Prostate gland (tissue), 2 donors: ENCODE measurements around the gene PIGN. TPM values are rescaled to one million over a fixed set of nuclear protein-coding genes. Genes with fewer than 3 reads are reported as not detected.

Source experiments
- DNase-seq: peaks from one replicate; pipeline ENCODE4 v3.0.0-alpha.2; 2019; ENCODE audit warnings: low spot score
- H3K27ac ChIP-seq, 2 donors: fragments of 200-600 bp; sonication (generic); 2 replicates each; pipeline ENCODE4 v1.5.1; 2017 to 2019
- H3K27me3 ChIP-seq: fragments of 200-600 bp; sonication (generic); replicated peaks from 2 replicates; pipeline ENCODE4 v1.5.1; 2019; ENCODE audit not compliant: insufficient read depth
- H3K36me3 ChIP-seq, 2 donors: fragments of 200-600 bp; sonication (generic); 1 replicate in 1 of 2; 2 replicates in 1 of 2; pipeline versions ENCODE4 v1.5.1 to v1.8.1; 2017 to 2019
- H3K4me1 ChIP-seq: fragments of 200-600 bp; sonication (generic); replicated peaks from 2 replicates; pipeline ENCODE4 v1.5.1; 2019
- H3K4me3 ChIP-seq, 2 donors: fragments of 200-600 bp; sonication (generic); 2 replicates each; pipeline ENCODE4 v1.5.1; 2017 to 2019
- H3K9me3 ChIP-seq: fragments of 200-600 bp; sonication (generic); 2 replicates; pipeline ENCODE4 v1.5.1; 2017
- CTCF ChIP-seq, 4 experiments: fragments of 200-600 bp in 2 of 4; fragments of 450-650 bp in 2 of 4; sonication (generic) in 2 of 4; IDR thresholded peaks; 1 replicate in 3 of 4; 2 replicates in 1 of 4; pipeline ENCODE4 v1.5.1; 2016 to 2019; ENCODE audit warnings: antibody characterized with exemption in 4 of 4, mild to moderate bottlenecking in 2 of 4, moderate library complexity in 2 of 4
- POLR2A ChIP-seq: fragments of 450-650 bp; IDR thresholded peaks from one replicate; pipeline ENCODE4 v1.6.1; 2016; ENCODE audit warnings: antibody characterized with exemption, mild to moderate bottlenecking
- POLR2AphosphoS5 ChIP-seq: sonication (generic); formaldehyde crosslinking; IDR thresholded peaks from one replicate; pipeline ENCODE4 v1.6.1; 2017; ENCODE audit warnings: antibody characterized with exemption
- WGBS: methylation state at CpG from one replicate; pipeline ENCODE4 v1.1.5; 2018; 5-methylcytosine and 5-hydroxymethylcytosine counted together
- intact Hi-C: fragments of 100-400 bp; cut with DNase I; formaldehyde crosslinking; loops from one replicate; pipeline ENCODE4 v1.14.2; 2022
- total RNA-seq, 2 donors: library from RNA; depleted of rRNA; stranded (reverse); fragments of >200 nt; gene quantifications; one replicate each; pipeline ENCODE4 v1.1.0, GENCODE V29; 2016

Gene PIGN
- total RNA-seq, 2 donors from 2014 or later = 30.3 to 39.6 TPM

GRCh38 chr18:62098960-62099359, 87.9 kb downstream of the PIGN start:
- WGBS = 85% methylated on average over 4 of the region's 4 CpGs
- H3K27ac ChIP-seq = no peak overlapping the region
- intact Hi-C loops = no loop called here
- no peaks in the 10 kb centered on the region for H3K9me3 ChIP-seq
- no peak for DNase-seq
- no peaks in the 10 kb centered on the region for H3K4me1 ChIP-seq
- no peak for TF ChIP-seq CTCF (IDR thresholded peaks at IDR 0.05)
- TF ChIP-seq POLR2A = no peak
- TF ChIP-seq POLR2AphosphoS5 = no peak
- H3K27me3 ChIP-seq = no peaks in the 10 kb centered on the region
- H3K4me3 ChIP-seq = no peak overlapping the region
- H3K36me3 ChIP-seq = no peaks in the 10 kb centered on the region

DNA sequence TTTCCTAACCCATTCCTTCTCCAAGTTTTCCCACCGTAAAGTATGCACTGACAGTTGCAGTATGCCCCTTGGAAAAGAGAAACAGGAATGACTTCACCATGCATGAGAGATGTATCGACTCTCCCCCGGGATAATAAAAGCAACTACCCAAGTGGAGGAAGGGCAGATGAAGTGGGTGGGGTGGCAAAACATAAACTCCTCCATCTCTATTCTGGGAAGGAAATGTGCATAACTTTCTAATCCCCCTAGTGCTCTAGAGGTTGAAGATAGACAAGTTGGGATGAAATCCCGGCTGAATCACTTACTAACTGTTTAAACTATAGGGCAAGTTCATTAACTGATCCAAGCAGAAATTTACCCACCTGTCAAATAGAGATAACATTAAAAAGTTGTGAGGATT, 89.2 kb downstream of the PIGN start:
- no peak for DNase-seq
- Histone ChIP-seq H3K27me3 (no peaks in the 10 kb centered on the region), H3K4me1 (no peaks in the 10 kb centered on the region), H3K4me3 (no peak overlapping the region), H3K36me3 (no peaks in the 10 kb centered on the region), H3K9me3 (no peaks in the 10 kb centered on the region), H3K27ac (no peak overlapping the region)
- TF ChIP-seq POLR2AphosphoS5 (no peak), CTCF (IDR thresholded peaks at IDR 0.05) (no peak), POLR2A (no peak)
- intact Hi-C loops = no loop called here
- WGBS = 97% methylated on average over 4 of the region's 4 CpGs

DNA sequence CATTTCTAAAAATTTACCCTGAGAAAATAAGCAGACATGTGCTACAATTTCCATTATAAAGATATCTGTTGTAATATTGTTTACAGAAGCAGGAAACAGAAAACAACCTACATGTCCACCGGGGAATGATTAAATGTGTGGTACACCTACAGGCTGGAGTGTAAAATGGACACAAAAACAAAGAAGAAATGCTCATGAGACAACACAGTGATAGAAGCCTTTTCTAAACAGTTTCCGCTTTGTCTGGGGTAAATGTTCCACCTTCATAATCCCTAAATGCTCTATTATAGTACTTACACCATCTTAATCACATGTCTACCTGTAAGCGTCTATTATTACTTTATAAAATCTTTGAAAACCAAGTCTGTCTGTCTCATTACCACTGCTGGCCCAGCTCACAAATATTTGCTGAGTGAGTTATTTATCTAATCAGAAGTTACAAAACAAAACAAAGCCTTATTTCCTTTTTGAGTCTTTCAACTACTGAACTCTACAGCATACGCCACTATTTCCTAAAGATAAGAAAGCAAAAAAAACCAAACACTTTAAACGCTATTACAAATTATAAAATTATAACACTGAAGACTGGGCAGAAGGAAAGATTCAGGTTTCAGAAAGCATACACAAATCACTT, 95.3 kb downstream of the PIGN start:
- no peak for DNase-seq
- no peaks in the 10 kb centered on the region for H3K36me3 ChIP-seq
- no peaks in the 10 kb centered on the region for H3K27me3 ChIP-seq
- H3K4me1 ChIP-seq = no peaks in the 10 kb centered on the region
- no peak overlapping the region for H3K4me3 ChIP-seq
- H3K27ac ChIP-seq = no peak overlapping the region
- WGBS = 88% methylated on average over 5 of the region's 5 CpGs
- intact Hi-C loops = no loop called here
- no peak for TF ChIP-seq POLR2AphosphoS5
- TF ChIP-seq CTCF (IDR thresholded peaks at IDR 0.05) = no peak
- no peak for TF ChIP-seq POLR2A
- no peaks in the 10 kb centered on the region for H3K9me3 ChIP-seq

DNA sequence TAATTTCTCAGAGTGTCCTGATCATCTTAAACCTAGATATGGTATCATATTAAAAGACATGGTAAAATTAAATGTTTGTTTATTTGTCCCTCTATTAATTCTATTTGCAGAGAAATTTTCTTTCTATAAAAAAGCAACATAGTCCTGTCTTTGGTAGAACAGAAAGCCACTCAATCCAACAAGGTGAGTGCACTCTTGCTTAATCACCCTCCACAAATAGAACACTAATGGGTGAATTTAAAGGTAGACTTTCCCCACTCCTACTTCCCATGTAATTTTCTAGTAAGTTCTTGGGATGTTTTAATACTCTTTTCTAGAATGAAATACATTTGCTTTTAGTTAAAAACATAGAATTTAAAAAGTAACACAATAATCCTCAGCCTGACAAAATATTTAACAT, 97.7 kb downstream of the PIGN start:
- Histone ChIP-seq H3K27ac (no peak overlapping the region), H3K4me1 (no peaks in the 10 kb centered on the region), H3K36me3 (no peaks in the 10 kb centered on the region), H3K27me3 (no peaks in the 10 kb centered on the region), H3K9me3 (no peaks in the 10 kb centered on the region), H3K4me3 (no peak overlapping the region)
- intact Hi-C loops = no loop called here
- TF ChIP-seq CTCF (IDR thresholded peaks at IDR 0.05) (no peak), POLR2A (no peak), POLR2AphosphoS5 (no peak)
- DNase-seq = no peak

DNA sequence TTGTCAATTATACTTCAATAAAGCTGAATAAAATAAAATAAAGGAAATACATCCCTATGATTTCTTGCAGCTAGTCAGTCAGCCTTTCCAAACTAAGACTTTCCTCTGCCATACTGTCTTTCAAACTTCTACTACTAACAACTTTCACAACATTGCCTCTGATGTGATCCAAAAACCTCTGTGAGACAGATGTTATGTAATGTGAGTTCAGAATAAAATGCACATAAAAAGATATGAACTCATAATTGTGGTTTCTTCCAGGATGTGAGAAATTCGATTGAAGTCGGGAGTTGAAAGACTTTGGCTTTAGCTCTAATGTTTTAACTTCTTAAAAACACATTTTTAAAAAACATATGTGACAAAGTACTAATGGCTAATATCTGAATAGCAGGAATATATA, 98.7 kb downstream of the PIGN start:
- TF ChIP-seq CTCF (IDR thresholded peaks at IDR 0.05) (no peak), POLR2A (no peak), POLR2AphosphoS5 (no peak)
- intact Hi-C loops = no loop called here
- DNase-seq = no peak
- no peaks in the 10 kb centered on the region for H3K27me3 ChIP-seq
- no peaks in the 10 kb centered on the region for H3K36me3 ChIP-seq
- 80% methylated on average over 2 of the region's 2 CpGs for WGBS
- no peak overlapping the region for H3K27ac ChIP-seq
- H3K9me3 ChIP-seq = no peaks in the 10 kb centered on the region
- H3K4me1 ChIP-seq = no peaks in the 10 kb centered on the region
- no peak overlapping the region for H3K4me3 ChIP-seq
